Esophagus squamous epithelium (tissue), 5 donors: ENCODE data around the gene FAM241B. TPM values are rescaled to one million over a fixed set of nuclear protein-coding genes. Genes with fewer than 3 reads are reported as not detected.

Experiments
- DNase-seq: peaks from one replicate; lab custom pipeline; 2025; lab: John Stamatoyannopoulos, UW
- H3K27ac ChIP-seq, 4 donors: fragments of 200-600 bp; sonication (generic); one replicate each; pipeline ENCODE4 v1.5.1; 2016 to 2019; ENCODE audit warnings: mild to moderate bottlenecking in 1 of 4
- H3K27me3 ChIP-seq, 4 donors: fragments of 200-600 bp; sonication (generic); 1 replicate in 3 of 4; 2 replicates in 1 of 4; pipeline versions ENCODE4 v1.5.1 to v1.6.0; 2017 to 2021; ENCODE audit warnings: antibody characterized with exemption in 1 of 4
- H3K36me3 ChIP-seq, 3 donors: fragments of 200-600 bp; sonication (generic); one replicate each; pipeline ENCODE4 v1.5.1; 2016 to 2019
- H3K4me1 ChIP-seq, 3 donors: fragments of 200-600 bp; sonication (generic); one replicate each; pipeline ENCODE4 v1.5.1; 2017 to 2019
- H3K4me3 ChIP-seq, 4 donors: fragments of 200-600 bp; sonication (generic); 1 replicate in 3 of 4; 2 replicates in 1 of 4; pipeline ENCODE4 v1.5.1; 2016 to 2019; ENCODE audit warnings: mild to moderate bottlenecking in 2 of 4, moderate library complexity in 1 of 4
- H3K9me3 ChIP-seq, 3 donors: fragments of 200-600 bp; sonication (generic); one replicate each; pipeline ENCODE4 v1.5.1; 2016 to 2019
- POLR2A ChIP-seq, 4 donors: fragments of 450-650 bp; IDR thresholded peaks; one replicate each; pipeline ENCODE4 v1.6.1; 2017; ENCODE audit warnings: antibody characterized with exemption in 4 of 4, mild to moderate bottlenecking in 4 of 4, moderate library complexity in 3 of 4
- WGBS, 2 donors: methylation state at CpG; one replicate each; pipeline ENCODE4 v1.1.5; 2018; 5-methylcytosine and 5-hydroxymethylcytosine counted together
- intact Hi-C: fragments of 100-400 bp; cut with DNase I; formaldehyde crosslinking; loops from one replicate; pipeline ENCODE4 v1.15.0; 2022
- total RNA-seq, 4 donors: library from RNA; depleted of rRNA; stranded (reverse); fragments of >200 nt; gene quantifications; one replicate each; pipeline ENCODE4 v1.1.0, GENCODE V29; 2016
- TF ChIP-seq, protein P1 (sequence below), 6 experiments: fragments of 450-650 bp in 4 of 6; fragments of 200-600 bp in 2 of 6; sonication (generic) in 2 of 6; IDR thresholded peaks; one replicate each; pipeline ENCODE4 v1.5.1; 2016 to 2019; ENCODE audit warnings: antibody characterized with exemption in 6 of 6, mild to moderate bottlenecking in 4 of 6, moderate library complexity in 4 of 6
- donor health status: DM: yes; HTN: yes; CAD: no.

FAM241B gene
- total RNA-seq, 4 donors from 2014 or later, result 1.2 to 1.7 (median 1.3) TPM; not detected in 1

DNA sequence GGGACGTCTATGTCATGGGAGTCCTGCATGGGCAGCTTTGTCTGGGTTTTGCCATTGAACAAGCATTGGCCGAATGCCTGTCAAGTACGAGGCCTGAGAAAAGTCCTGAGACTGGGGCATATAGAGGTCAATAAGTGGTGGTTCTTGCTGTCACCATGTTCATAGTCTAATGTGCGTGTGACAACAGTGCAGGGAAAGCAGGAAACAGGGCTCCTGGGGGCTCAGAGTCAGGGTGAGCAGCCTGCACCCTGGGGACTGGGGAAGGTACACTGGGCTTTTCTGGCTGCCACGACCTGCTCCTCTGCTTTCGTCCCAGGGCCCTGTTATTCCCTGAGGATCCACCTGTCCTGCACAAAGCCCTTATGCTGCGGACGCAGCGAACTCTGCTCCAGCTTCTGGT, 21.3 kb downstream of the FAM241B start:
- H3K4me1 ChIP-seq, result no peaks in the 10 kb centered on the region
- intact Hi-C loops, result loop anchor here (10.0 kb wide), 1 partner anchor 263 kb away; no protein-coding TSS in a partner anchor
- TF ChIP-seq, protein P1, sequence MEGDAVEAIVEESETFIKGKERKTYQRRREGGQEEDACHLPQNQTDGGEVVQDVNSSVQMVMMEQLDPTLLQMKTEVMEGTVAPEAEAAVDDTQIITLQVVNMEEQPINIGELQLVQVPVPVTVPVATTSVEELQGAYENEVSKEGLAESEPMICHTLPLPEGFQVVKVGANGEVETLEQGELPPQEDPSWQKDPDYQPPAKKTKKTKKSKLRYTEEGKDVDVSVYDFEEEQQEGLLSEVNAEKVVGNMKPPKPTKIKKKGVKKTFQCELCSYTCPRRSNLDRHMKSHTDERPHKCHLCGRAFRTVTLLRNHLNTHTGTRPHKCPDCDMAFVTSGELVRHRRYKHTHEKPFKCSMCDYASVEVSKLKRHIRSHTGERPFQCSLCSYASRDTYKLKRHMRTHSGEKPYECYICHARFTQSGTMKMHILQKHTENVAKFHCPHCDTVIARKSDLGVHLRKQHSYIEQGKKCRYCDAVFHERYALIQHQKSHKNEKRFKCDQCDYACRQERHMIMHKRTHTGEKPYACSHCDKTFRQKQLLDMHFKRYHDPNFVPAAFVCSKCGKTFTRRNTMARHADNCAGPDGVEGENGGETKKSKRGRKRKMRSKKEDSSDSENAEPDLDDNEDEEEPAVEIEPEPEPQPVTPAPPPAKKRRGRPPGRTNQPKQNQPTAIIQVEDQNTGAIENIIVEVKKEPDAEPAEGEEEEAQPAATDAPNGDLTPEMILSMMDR (IDR thresholded peaks at IDR 0.05), result no peak
- no peak for TF ChIP-seq POLR2A (IDR thresholded peaks at IDR 0.05)
- H3K27ac ChIP-seq, result no peak overlapping the region
- no peaks in the 10 kb centered on the region for H3K36me3 ChIP-seq
- 71 to 72% methylated on average over 6 to 7 of the region's 9 CpGs for WGBS, 2 donors
- no peak for DNase-seq
- H3K4me3 ChIP-seq, result no peak overlapping the region
- H3K9me3 ChIP-seq, result no peaks in the 10 kb centered on the region
- H3K27me3 ChIP-seq, result peaks cover 0 to 10% (median 0%) of the 10 kb centered on the region in 4 donors

DNA sequence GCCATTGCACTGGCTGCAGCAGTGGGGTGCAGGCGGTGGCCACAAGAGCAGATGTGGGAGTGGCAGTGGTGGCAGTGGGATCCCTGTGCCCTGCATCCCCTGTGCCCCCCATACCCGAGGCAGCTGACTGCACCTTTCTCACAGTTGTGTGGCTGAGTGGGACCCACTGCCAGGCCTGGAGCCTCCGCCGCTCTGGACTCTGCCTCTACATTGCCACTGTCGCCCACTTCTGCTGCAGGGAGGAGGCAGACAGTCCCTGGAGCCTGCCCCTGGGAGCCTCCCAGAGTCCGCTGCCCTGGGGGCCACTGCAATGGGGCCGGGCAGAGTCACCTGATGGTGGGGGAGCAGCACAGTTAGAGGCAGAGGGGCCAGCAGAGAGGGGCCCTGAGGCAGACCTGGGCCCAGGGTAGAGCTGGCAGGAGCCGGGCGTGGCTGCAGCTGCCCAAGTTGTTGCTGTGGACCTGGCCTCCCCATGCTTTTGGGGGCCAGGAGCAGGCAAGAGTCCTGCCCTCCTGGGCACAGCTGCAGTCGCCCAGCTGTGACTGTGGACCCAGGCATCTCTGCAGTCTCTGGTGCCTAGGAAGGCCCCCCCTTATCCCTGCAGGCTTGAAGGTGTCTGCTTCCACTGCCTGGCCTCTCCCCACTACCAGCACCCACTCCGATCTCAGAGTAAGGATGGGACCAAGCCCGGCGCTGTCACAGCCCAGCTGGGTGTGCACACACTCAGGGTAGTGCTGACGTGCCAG, 22.2 kb downstream of the FAM241B start:
- Histone ChIP-seq H3K9me3 (no peaks in the 10 kb centered on the region), H3K27me3 (peaks cover 0 to 19% (median 0%) of the 10 kb centered on the region in 4 donors), H3K4me3 (no peak overlapping the region), H3K27ac (no peak overlapping the region), H3K4me1 (no peaks in the 10 kb centered on the region), H3K36me3 (no peaks in the 10 kb centered on the region)
- intact Hi-C loops, result loop anchor here (10.0 kb wide), 1 partner anchor 263 kb away; no protein-coding TSS in a partner anchor
- 80 to 82% methylated on average over 1 to 3 of the region's 14 CpGs for WGBS, 2 donors
- no peak for DNase-seq
- TF ChIP-seq POLR2A (IDR thresholded peaks at IDR 0.05), result no peak
- TF ChIP-seq, protein P1 (IDR thresholded peaks at IDR 0.05), result no peak

DNA sequence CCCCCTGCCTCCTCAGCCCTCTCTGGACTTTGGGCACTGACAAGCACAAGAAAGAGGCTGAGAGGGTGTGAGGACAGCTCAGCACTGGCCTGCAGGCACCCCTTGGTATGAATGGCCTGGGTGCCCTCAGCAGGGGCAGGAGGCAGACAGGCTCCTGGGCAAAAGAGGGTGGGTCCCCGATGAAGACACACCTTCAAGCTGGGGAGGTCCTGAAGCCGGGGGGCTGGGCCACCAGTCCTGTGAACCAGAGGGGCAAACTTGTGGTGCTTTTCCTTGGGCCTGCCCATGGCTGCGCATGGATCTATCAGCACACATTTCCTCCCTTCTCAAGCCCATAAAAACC, 22.8 kb downstream of the FAM241B start:
- 88% methylated on average over 3 of the region's 3 CpGs; no CpG with 5 or more reads in 1 of the 2 donors for WGBS, 2 donors
- no peak overlapping the region for H3K27ac ChIP-seq
- no peaks in the 10 kb centered on the region for H3K36me3 ChIP-seq
- no peaks in the 10 kb centered on the region for H3K9me3 ChIP-seq
- TF ChIP-seq, protein P1 (IDR thresholded peaks at IDR 0.05), result no peak
- no peak for TF ChIP-seq POLR2A (IDR thresholded peaks at IDR 0.05)
- intact Hi-C loops, result loop anchor here (10.0 kb wide), 1 partner anchor 262 kb away; no protein-coding TSS in a partner anchor
- no peak overlapping the region for H3K4me3 ChIP-seq
- peaks cover 0 to 25% (median 0%) of the 10 kb centered on the region in 4 donors for H3K27me3 ChIP-seq
- no peak for DNase-seq
- no peaks in the 10 kb centered on the region for H3K4me1 ChIP-seq

DNA sequence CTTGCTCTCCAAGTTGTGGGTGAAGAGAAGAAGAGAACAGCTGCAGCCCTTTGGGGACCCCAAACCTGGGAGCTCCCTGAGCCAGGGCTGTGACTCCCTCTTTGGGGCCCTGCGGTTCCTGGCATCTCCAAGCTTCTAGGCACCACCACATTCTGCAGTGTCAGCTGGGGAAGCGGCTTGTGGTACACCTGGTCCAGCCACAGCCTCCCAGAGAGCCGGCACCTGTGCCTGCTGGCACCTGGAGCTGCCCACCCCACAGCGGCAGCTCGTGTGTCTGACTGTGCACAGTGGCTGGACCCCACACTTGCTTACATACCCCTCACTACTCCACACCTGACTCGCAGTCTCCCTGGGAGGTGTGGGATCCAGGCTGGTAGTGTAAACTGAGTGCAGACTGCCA, 23.5 kb downstream of the FAM241B start:
- TF ChIP-seq POLR2A (IDR thresholded peaks at IDR 0.05), result no peak
- TF ChIP-seq, protein P1 (IDR thresholded peaks at IDR 0.05), result no peak
- 50 to 100% methylated on average over 2 to 3 of the region's 6 CpGs for WGBS, 2 donors
- Histone ChIP-seq H3K4me3 (no peak overlapping the region), H3K9me3 (no peaks in the 10 kb centered on the region), H3K4me1 (no peaks in the 10 kb centered on the region), H3K36me3 (no peaks in the 10 kb centered on the region), H3K27ac (no peak overlapping the region), H3K27me3 (peaks cover 0 to 32% (median 0%) of the 10 kb centered on the region in 4 donors)
- intact Hi-C loops, result loop anchor here (10.0 kb wide), 1 partner anchor 261 kb away; no protein-coding TSS in a partner anchor
- no peak for DNase-seq
